ENCODE results near the gene TSSK3.
"Not testable (repeated sequence)": the region's sequence is repeated elsewhere in the genome, so short reads cannot be mapped to it uniquely, and the experiment has no call there.

TSSK3 gene

GRCh38 chr1:32355778-32356177 is 6.6 kb upstream of the TSSK3 start:
- DNase-seq; in situ Hi-C loops (cut with HindIII; ENCODE audit: low pct_ligation_motif_present, low pct_unique_long_range_greater_than_20kb, low sequenced_read_pairs): not testable (repeated sequence)

- no peak for DNase-seq
- in situ Hi-C loops (cut with HindIII; ENCODE audit: low pct_ligation_motif_present, low pct_unique_long_range_greater_than_20kb, low sequenced_read_pairs): no loop called here
Measured at GRCh38 chr1:32356478-32356877, 5.9 kb upstream of the TSSK3 start.

GRCh38 chr1:32357614-32358013 is 4.7 kb upstream of the TSSK3 start:
- in situ Hi-C loops (cut with HindIII; ENCODE audit: low pct_ligation_motif_present, low pct_unique_long_range_greater_than_20kb, low sequenced_read_pairs): no loop called here
- no peak for DNase-seq

GRCh38 chr1:32358435-32358834 is 3.9 kb upstream of the TSSK3 start:
- in situ Hi-C loops (cut with HindIII; ENCODE audit: low pct_ligation_motif_present, low pct_unique_long_range_greater_than_20kb, low sequenced_read_pairs): no loop called here
- no peak for DNase-seq

GRCh38 chr1:32361308-32361673 is 1.0 kb upstream of the TSSK3 start:
- in situ Hi-C loops (cut with HindIII; ENCODE audit: low pct_ligation_motif_present, low pct_unique_long_range_greater_than_20kb, low sequenced_read_pairs): no loop called here
- no peak for DNase-seq

- DNase-seq: peak; percentile 30
- in situ Hi-C loops (cut with HindIII; ENCODE audit: low pct_ligation_motif_present, low pct_unique_long_range_greater_than_20kb, low sequenced_read_pairs): no loop called here
Measured at GRCh38 chr1:32361674-32362473, 465 bp upstream of the TSSK3 start.

DNA sequence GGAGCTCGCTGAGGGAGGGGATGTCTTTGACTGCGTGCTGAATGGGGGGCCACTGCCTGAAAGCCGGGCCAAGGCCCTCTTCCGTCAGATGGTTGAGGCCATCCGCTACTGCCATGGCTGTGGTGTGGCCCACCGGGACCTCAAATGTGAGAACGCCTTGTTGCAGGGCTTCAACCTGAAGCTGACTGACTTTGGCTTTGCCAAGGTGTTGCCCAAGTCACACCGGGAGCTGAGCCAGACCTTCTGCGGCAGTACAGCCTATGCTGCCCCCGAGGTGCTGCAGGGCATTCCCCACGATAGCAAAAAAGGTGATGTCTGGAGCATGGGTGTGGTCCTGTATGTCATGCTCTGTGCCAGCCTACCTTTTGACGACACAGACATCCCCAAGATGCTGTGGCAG is 1.4 kb downstream of the TSSK3 start:
- DNase-seq: no peak
- in situ Hi-C loops (cut with HindIII; ENCODE audit: low pct_ligation_motif_present, low pct_unique_long_range_greater_than_20kb, low sequenced_read_pairs): no loop called here

GRCh38 chr1:32364836-32365235 is 2.5 kb downstream of the TSSK3 start:
- no peak for DNase-seq
- in situ Hi-C loops (cut with HindIII; ENCODE audit: low pct_ligation_motif_present, low pct_unique_long_range_greater_than_20kb, low sequenced_read_pairs): no loop called here

- no peak for DNase-seq
- in situ Hi-C loops (cut with HindIII; ENCODE audit: low pct_ligation_motif_present, low pct_unique_long_range_greater_than_20kb, low sequenced_read_pairs): no loop called here
Measured at GRCh38 chr1:32365445-32365844, 3.1 kb downstream of the TSSK3 start.

DNA sequence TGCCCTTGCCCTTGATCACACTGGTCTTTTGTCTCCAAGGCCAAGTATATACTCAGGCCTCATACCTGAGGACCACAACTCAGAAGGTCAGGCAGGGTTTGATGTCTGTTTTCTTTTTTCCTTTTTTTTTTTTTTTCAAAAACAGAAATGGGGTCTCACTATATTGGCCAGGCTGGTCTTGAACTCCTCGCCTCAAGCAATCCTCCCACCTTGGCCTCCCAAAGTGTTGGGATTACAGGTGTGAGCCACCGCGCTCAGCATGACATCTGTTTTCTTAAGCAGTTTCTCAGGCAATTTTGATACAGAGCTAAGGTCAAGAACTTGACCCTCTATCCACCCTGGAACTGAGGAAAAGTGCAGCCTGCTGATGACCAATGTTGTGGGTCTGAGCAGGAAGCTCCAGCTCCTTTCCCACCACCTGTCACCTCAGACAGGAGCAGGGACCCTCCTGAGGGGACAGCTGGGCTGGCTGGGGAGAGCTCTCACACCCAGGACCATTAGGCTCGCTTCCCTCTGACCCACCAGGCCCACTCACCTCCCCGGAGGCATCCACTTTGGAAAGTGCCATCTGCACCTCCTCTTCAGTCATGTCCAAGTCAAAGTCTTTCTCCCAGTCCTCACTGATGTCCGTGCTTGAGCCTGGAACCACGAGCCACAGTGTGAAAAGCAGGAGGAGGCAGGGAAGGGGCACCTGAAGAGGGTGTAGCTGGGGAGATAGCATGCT is 5.7 kb downstream of the TSSK3 start:
- no peak for DNase-seq
- in situ Hi-C loops (cut with HindIII; ENCODE audit: low pct_ligation_motif_present, low pct_unique_long_range_greater_than_20kb, low sequenced_read_pairs): no loop called here

DNA sequence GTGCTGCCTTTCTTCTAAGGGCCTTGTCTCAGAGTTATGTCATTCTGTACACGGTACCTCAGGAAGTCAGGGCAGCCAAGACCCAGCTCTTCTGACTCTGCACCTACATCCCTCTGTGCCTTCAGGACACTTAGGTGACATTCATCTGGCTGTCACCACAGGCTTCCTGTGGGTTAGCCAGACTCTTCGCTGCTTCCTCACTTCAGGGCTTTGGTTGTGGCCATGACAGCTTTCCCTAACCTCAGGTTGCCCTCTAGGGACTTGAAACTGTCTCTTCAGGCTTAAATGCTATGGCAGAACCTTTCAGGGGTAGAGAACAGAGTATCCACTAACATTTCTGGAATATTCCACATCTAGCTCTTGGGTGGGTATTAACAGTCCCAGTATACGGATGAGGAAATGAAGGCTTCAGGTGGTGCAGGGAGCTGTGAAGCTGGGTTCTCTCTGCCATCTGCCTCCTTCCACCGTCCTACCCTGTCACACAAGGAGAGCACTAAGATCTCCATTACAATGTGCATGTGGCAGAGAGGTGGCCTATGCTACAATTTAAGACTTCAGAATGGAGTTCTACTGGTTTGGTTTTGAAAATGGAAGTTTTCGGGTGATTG is 9.9 kb downstream of the TSSK3 start:
- DNase-seq: no peak

GRCh38 chr1:32373996-32374592 is 11.8 kb downstream of the TSSK3 start:
- no peak for DNase-seq
- in situ Hi-C loops (cut with HindIII; ENCODE audit: low pct_ligation_motif_present, low pct_unique_long_range_greater_than_20kb, low sequenced_read_pairs): no loop called here

More for the DNA sequence above, 9.9 kb downstream of the TSSK3 start:
- in situ Hi-C loops (cut with HindIII; ENCODE audit: low pct_ligation_motif_present, low pct_unique_long_range_greater_than_20kb, low sequenced_read_pairs): no loop called here

- in situ Hi-C loops (cut with HindIII; ENCODE audit: low pct_ligation_motif_present, low pct_unique_long_range_greater_than_20kb, low sequenced_read_pairs): no loop called here
Measured at GRCh38 chr1:32376199-32376598, 13.9 kb downstream of the TSSK3 start.

GRCh38 chr1:32377541-32378220 is 15.3 kb downstream of the TSSK3 start:
- in situ Hi-C loops (cut with HindIII; ENCODE audit: low pct_ligation_motif_present, low pct_unique_long_range_greater_than_20kb, low sequenced_read_pairs): no loop called here
- no peak for DNase-seq

More at GRCh38 chr1:32376199-32376598, 13.9 kb downstream of the TSSK3 start:
- DNase-seq: no peak

DNA sequence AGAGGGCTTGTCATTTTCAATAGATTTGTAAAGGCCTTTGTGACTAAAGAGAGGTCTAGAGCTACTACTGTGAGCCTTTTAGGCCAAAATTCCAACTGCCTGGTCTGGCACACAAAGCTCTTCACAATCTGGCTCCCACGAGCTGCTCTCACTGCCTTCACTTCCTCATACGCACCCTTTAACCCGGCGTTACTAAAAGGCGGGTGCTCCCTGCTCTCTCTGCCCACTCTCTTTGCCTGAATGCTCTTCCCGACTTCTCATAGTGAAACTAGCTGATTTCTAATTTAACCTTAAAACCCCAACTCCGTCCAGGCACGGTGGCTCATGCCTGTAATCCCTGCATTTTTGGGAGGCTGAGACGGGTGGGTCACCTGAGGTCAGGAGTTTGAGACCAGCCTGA is 17.7 kb downstream of the TSSK3 start:
- in situ Hi-C loops (cut with HindIII; ENCODE audit: low pct_ligation_motif_present, low pct_unique_long_range_greater_than_20kb, low sequenced_read_pairs): no loop called here
- no peak for DNase-seq

DNA sequence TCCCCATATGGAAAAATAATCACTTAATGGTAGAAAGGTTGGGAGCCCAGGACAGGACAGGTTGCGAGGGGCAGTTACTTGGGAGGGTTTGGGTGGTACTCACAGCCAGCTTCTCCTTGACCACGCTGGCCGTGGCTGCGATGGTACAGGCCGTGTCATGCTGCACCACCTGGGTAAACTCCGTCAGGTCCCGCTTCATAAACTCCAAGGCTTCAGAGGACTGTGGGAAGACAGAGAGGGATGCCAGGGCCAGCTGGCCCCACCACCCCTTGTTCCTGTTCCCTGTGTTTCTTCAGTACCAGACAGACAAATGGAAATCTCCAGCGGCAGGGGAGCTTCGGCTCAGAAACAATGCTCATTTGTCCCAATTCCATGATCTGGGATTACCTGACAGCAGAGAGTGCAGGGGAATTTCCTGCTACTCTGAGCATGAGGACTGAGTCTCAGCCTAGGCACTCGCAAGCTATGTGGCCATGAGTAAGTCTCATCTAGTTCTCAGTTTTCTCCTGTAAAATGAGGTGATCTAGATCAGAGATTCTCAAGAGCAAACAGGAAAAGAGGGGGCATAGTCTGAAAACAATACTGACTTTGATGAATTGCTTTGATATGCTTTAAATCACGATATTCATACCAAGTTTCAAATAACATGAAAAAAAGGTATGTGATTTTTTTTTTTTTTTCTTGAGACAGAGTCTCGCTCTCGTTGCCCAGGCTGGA is 24.5 kb downstream of the TSSK3 start:
- in situ Hi-C loops (cut with HindIII; ENCODE audit: low pct_ligation_motif_present, low pct_unique_long_range_greater_than_20kb, low sequenced_read_pairs): no loop called here
- DNase-seq: no peak

GRCh38 chr1:32388641-32389040 is 26.3 kb downstream of the TSSK3 start:
- in situ Hi-C loops (cut with HindIII; ENCODE audit: low pct_ligation_motif_present, low pct_unique_long_range_greater_than_20kb, low sequenced_read_pairs): no loop called here
- DNase-seq: no peak
